BLaER1 (cell line): ENCODE results near the gene AMD1.

Experiments used
- H3K27ac ChIP-seq: shearing (Covaris generic); formaldehyde crosslinking; 2 replicates; pipeline ENCODE4 v1.8.1; 2022
- H3K27me3 ChIP-seq: shearing (Covaris generic); formaldehyde crosslinking; 2 replicates; pipeline ENCODE4 v1.8.1; 2022
- H3K36me3 ChIP-seq: shearing (Covaris generic); formaldehyde crosslinking; 2 replicates; pipeline ENCODE4 v1.8.1; 2022
- H3K4me1 ChIP-seq: shearing (Covaris generic); formaldehyde crosslinking; 2 replicates; pipeline ENCODE4 v1.8.1; 2022
- H3K4me2 ChIP-seq: shearing (Covaris generic); formaldehyde crosslinking; 2 replicates; pipeline ENCODE4 v1.8.1; 2022
- H3K4me3 ChIP-seq: shearing (Covaris generic); formaldehyde crosslinking; 2 replicates; pipeline ENCODE4 v1.8.1; 2022
- H3K9ac ChIP-seq: shearing (Covaris generic); formaldehyde crosslinking; 2 replicates; pipeline ENCODE4 v1.8.1; 2022
- H3K9me3 ChIP-seq: shearing (Covaris generic); formaldehyde crosslinking; 2 replicates; pipeline ENCODE4 v1.8.1; 2022
- H4K20me1 ChIP-seq: shearing (Covaris generic); formaldehyde crosslinking; 2 replicates; pipeline ENCODE4 v1.8.1; 2022
- Cebpa-rat ChIP-seq: shearing (Covaris generic); IDR thresholded peaks from 2 replicates; pipeline ENCODE4 v1.8.1; 2022

AMD1 gene

GRCh38 chr6:110876806-110877564 is 2.4 kb downstream of the AMD1 start:
- Histone ChIP-seq H3K4me1 (peaks cover 60% of the 10 kb centered on the region), H3K27me3 (no peaks in the 10 kb centered on the region), H3K9ac (peak overlapping the region; percentile 99), H4K20me1 (peaks cover 73% of the 10 kb centered on the region), H3K36me3 (0 out of 2 replicates have a peak, but pooled peaks cover 5% of the 10 kb centered on the region), H3K4me3 (peak overlapping the region; percentile 97), H3K4me2 (peak overlapping the region; percentile 97), H3K27ac (peak overlapping the region; percentile 97), H3K9me3 (no peaks in the 10 kb centered on the region)
- TF ChIP-seq Cebpa-rat = no peak

- peak overlapping the region; percentile 97 for H3K4me2 ChIP-seq
- H3K9ac ChIP-seq = peak overlapping the region; percentile 99
- H3K27me3 ChIP-seq = no peaks in the 10 kb centered on the region
- 0 out of 2 replicates have a peak, but pooled peaks cover 5% of the 10 kb centered on the region for H3K36me3 ChIP-seq
- peaks cover 78% of the 10 kb centered on the region for H4K20me1 ChIP-seq
- H3K27ac ChIP-seq = peak overlapping the region; percentile 97
- peaks cover 66% of the 10 kb centered on the region for H3K4me1 ChIP-seq
- H3K9me3 ChIP-seq = no peaks in the 10 kb centered on the region
- no peak for TF ChIP-seq Cebpa-rat
- peak overlapping the region; percentile 97 for H3K4me3 ChIP-seq
Measured at GRCh38 chr6:110877569-110877968, 3.0 kb downstream of the AMD1 start.

GRCh38 chr6:110878751-110879522 is 4.4 kb downstream of the AMD1 start:
- TF ChIP-seq Cebpa-rat = no peak
- H3K36me3 ChIP-seq = 0 out of 2 replicates have a peak, but pooled peaks cover 5% of the 10 kb centered on the region
- H3K27ac ChIP-seq = peak overlapping the region; percentile 32; the same call in 1 of the 2 replicates
- H3K4me1 ChIP-seq = peaks cover 69% of the 10 kb centered on the region
- H3K4me3 ChIP-seq = peak overlapping the region; percentile 32
- H3K27me3 ChIP-seq = no peaks in the 10 kb centered on the region
- peaks cover 92% of the 10 kb centered on the region for H4K20me1 ChIP-seq
- peak overlapping the region; percentile 97 for H3K4me2 ChIP-seq
- peak overlapping the region; percentile 99 for H3K9ac ChIP-seq
- no peaks in the 10 kb centered on the region for H3K9me3 ChIP-seq

GRCh38 chr6:110880651-110881050 is 6.1 kb downstream of the AMD1 start:
- TF ChIP-seq Cebpa-rat = no peak
- H4K20me1 ChIP-seq = peaks cover 100% of the 10 kb centered on the region
- no peak overlapping the region for H3K27ac ChIP-seq
- H3K4me2 ChIP-seq = peak overlapping the region; percentile 97
- H3K36me3 ChIP-seq = peaks cover 11% of the 10 kb centered on the region; the same call in 1 of the 2 replicates
- H3K9ac ChIP-seq = no peak overlapping the region
- H3K9me3 ChIP-seq = no peaks in the 10 kb centered on the region; the same call in 1 of the 2 replicates
- no peak overlapping the region for H3K4me3 ChIP-seq
- peaks cover 85% of the 10 kb centered on the region for H3K4me1 ChIP-seq
- no peaks in the 10 kb centered on the region for H3K27me3 ChIP-seq

GRCh38 chr6:110881546-110882273 is 7.1 kb downstream of the AMD1 start:
- H3K27me3 ChIP-seq = no peaks in the 10 kb centered on the region
- H3K27ac ChIP-seq = 0 out of 2 replicates have a peak overlapping the region, but pooled peaks have one; percentile 59
- no peak overlapping the region for H3K4me3 ChIP-seq
- peaks cover 89% of the 10 kb centered on the region for H3K4me1 ChIP-seq
- H3K9me3 ChIP-seq = no peaks in the 10 kb centered on the region; the same call in 1 of the 2 replicates
- H4K20me1 ChIP-seq = peaks cover 100% of the 10 kb centered on the region
- peak overlapping the region; percentile 22; the same call in 1 of the 2 replicates for H3K9ac ChIP-seq
- peak overlapping the region; percentile 97 for H3K4me2 ChIP-seq
- no peak for TF ChIP-seq Cebpa-rat
- peaks cover 21% of the 10 kb centered on the region for H3K36me3 ChIP-seq

GRCh38 chr6:110882274-110882619 is 7.7 kb downstream of the AMD1 start:
- Histone ChIP-seq H3K4me1 (peaks cover 87% of the 10 kb centered on the region), H3K9ac (peak overlapping the region; percentile 22; the same call in 1 of the 2 replicates), H3K4me3 (no peak overlapping the region), H3K36me3 (peaks cover 22% of the 10 kb centered on the region), H4K20me1 (peaks cover 100% of the 10 kb centered on the region), H3K27ac (0 out of 2 replicates have a peak overlapping the region, but pooled peaks have one; percentile 59), H3K27me3 (no peaks in the 10 kb centered on the region), H3K4me2 (peak overlapping the region; percentile 97), H3K9me3 (no peaks in the 10 kb centered on the region; the same call in 1 of the 2 replicates)
- no peak for TF ChIP-seq Cebpa-rat

GRCh38 chr6:110882824-110883554 is 8.4 kb downstream of the AMD1 start:
- TF ChIP-seq Cebpa-rat = no peak
- Histone ChIP-seq H3K4me3 (no peak overlapping the region), H3K27ac (peak overlapping the region; percentile 59), H3K4me1 (peaks cover 80% of the 10 kb centered on the region), H4K20me1 (peaks cover 100% of the 10 kb centered on the region), H3K4me2 (peak overlapping the region; percentile 97), H3K9ac (peak overlapping the region; percentile 58; the same call in 1 of the 2 replicates), H3K36me3 (peaks cover 30% of the 10 kb centered on the region), H3K9me3 (no peaks in the 10 kb centered on the region; the same call in 1 of the 2 replicates), H3K27me3 (no peaks in the 10 kb centered on the region)

- Histone ChIP-seq H3K9me3 (no peaks in the 10 kb centered on the region; the same call in 1 of the 2 replicates), H3K9ac (0 out of 2 replicates have a peak overlapping the region, but pooled peaks have one; percentile 58), H4K20me1 (peaks cover 100% of the 10 kb centered on the region), H3K4me3 (0 out of 2 replicates have a peak overlapping the region, but pooled peaks have one; percentile 6), H3K27ac (no peak overlapping the region), H3K36me3 (peaks cover 42% of the 10 kb centered on the region), H3K27me3 (no peaks in the 10 kb centered on the region), H3K4me1 (peaks cover 66% of the 10 kb centered on the region), H3K4me2 (peak overlapping the region; percentile 97)
- TF ChIP-seq Cebpa-rat = no peak
Measured at GRCh38 chr6:110884321-110884720, 9.7 kb downstream of the AMD1 start.
